IMR-90 (cell line): ENCODE results near the gene ACOX3. TPM values are rescaled to one million over a fixed set of nuclear protein-coding genes. Genes with fewer than 3 reads are reported as not detected.

ENCODE experiments used
- ATAC-seq: fragments of 200-7000 bp; cut with Tn5 transposase; 2 replicates; pipeline ENCODE4 v1.9.1; 2020; ENCODE audit warnings: low read depth, mild to moderate bottlenecking, moderate library complexity
- BruUV-seq: library from RNA; stranded (reverse); fragments of 400-500 nt; replicated peaks from 2 replicates; lab custom pipeline; 2021; lab: Mats Ljungman, UMichigan
- CTCF ChIA-PET: fragments of 300-600 bp; formaldehyde crosslinking; extraction: SDS; loops from one replicate; lab custom pipeline; 2021; ENCODE audit warnings: antibody characterized with exemption; lab: Yijun Ruan, JAX
- POLR2A ChIA-PET: fragments of 300-600 bp; sonication (Branson Sonifier 250); formaldehyde crosslinking; loops from one replicate; lab custom pipeline; 2022; ENCODE audit warnings: antibody characterized with exemption; ENCODE audit not compliant: unreplicated experiment; lab: Charles Lee
- DNase-seq: peaks from one replicate; pipeline ENCODE4 v3.0.0; 2013
- H2AFZ ChIP-seq: replicated peaks from 2 replicates; pipeline ENCODE3; 2013; ENCODE audit warnings: low read length, mild to moderate bottlenecking; ENCODE audit not compliant: poor library complexity
- H2AK5ac ChIP-seq: 2 replicates; pipeline ENCODE4 v1.6.1; 2013; ENCODE audit warnings: low read depth, low read length, inconsistent platforms
- H2AK9ac ChIP-seq: replicated peaks from 2 replicates; pipeline ENCODE3; 2013; ENCODE audit warnings: mild to moderate bottlenecking, low read depth, low read length, moderate library complexity; ENCODE audit not compliant: poor library complexity
- H2BK120ac ChIP-seq: 2 replicates; pipeline ENCODE4 v1.6.1; 2013; ENCODE audit warnings: low read depth, low read length, inconsistent platforms
- H2BK15ac ChIP-seq: 3 replicates; pipeline ENCODE4 v1.6.1; 2013; ENCODE audit warnings: low read depth, low read length, inconsistent platforms
- H2BK20ac ChIP-seq: 2 replicates; pipeline ENCODE4 v1.6.1; 2013; ENCODE audit warnings: low read depth, mild to moderate bottlenecking, inconsistent platforms, low read length, moderate library complexity
- H2BK5ac ChIP-seq: 2 replicates; pipeline ENCODE4 v1.6.1; 2013; ENCODE audit warnings: mild to moderate bottlenecking, low read depth, low read length, inconsistent platforms; ENCODE audit not compliant: poor library complexity, severe bottlenecking
- H3K14ac ChIP-seq: replicated peaks from 2 replicates; pipeline ENCODE4 v1.6.1; 2013; ENCODE audit warnings: low read depth, low read length, inconsistent platforms
- H3K18ac ChIP-seq: 2 replicates; pipeline ENCODE4 v1.6.1; 2013; ENCODE audit warnings: low read depth, low read length, control low read depth
- H3K23ac ChIP-seq: 2 replicates; pipeline ENCODE4 v1.6.1; 2013; ENCODE audit warnings: low read depth, low read length, inconsistent platforms
- H3K27ac ChIP-seq: 2 replicates; pipeline ENCODE4 v1.5.1; 2013; ENCODE audit warnings: mild to moderate bottlenecking, control low read depth, low read length; ENCODE audit not compliant: insufficient read depth
- H3K27me3 ChIP-seq: 2 replicates; pipeline ENCODE4 v1.6.1; 2013; ENCODE audit warnings: low read length; ENCODE audit not compliant: control insufficient read depth, insufficient read depth
- H3K36me3 ChIP-seq: 2 replicates; pipeline ENCODE4 v1.6.1; 2013; ENCODE audit warnings: low read length, mixed read lengths; ENCODE audit not compliant: control insufficient read depth, insufficient read depth
- H3K4ac ChIP-seq: 2 replicates; pipeline ENCODE4 v1.6.1; 2013; ENCODE audit warnings: low read depth, low read length, inconsistent platforms
- H3K4me1 ChIP-seq: 2 replicates; pipeline ENCODE4 v1.6.1; 2013; ENCODE audit warnings: low read length, mixed read lengths; ENCODE audit not compliant: control insufficient read depth, insufficient read depth
- H3K4me2 ChIP-seq: 2 replicates; pipeline ENCODE4 v1.6.1; 2013; ENCODE audit warnings: low read depth, mild to moderate bottlenecking, control low read depth, low read length, moderate library complexity
- H3K4me3 ChIP-seq: 2 replicates; pipeline ENCODE4 v1.5.1; 2013; ENCODE audit warnings: low read depth, mild to moderate bottlenecking, control low read depth, low read length, moderate library complexity; ENCODE audit not compliant: insufficient read depth
- H3K56ac ChIP-seq: 2 replicates; pipeline ENCODE4 v1.6.1; 2013; ENCODE audit warnings: low read length, inconsistent platforms; ENCODE audit not compliant: insufficient read depth; ENCODE audit errors: extremely low read depth
- H3K79me1 ChIP-seq, 2 experiments: 2 replicates each; pipeline ENCODE4 v1.6.1; 2013; ENCODE audit warnings: low read length in 2 of 2, inconsistent platforms in 1 of 2, low read depth in 1 of 2
- H3K9ac ChIP-seq: 2 replicates; pipeline ENCODE4 v1.6.1; 2013; ENCODE audit warnings: low read depth, low read length, control low read depth
- H3K9me1 ChIP-seq: 2 replicates; pipeline ENCODE4 v1.6.1; 2013; ENCODE audit warnings: low read length, inconsistent platforms; ENCODE audit not compliant: insufficient read depth
- H3K9me3 ChIP-seq: 2 replicates; pipeline ENCODE4 v1.6.1; 2013; ENCODE audit warnings: low read length; ENCODE audit not compliant: control insufficient read depth, insufficient read depth
- H4K20me1 ChIP-seq: 2 replicates; pipeline ENCODE4 v1.6.1; 2013; ENCODE audit warnings: low read length, inconsistent platforms; ENCODE audit not compliant: insufficient read depth
- H4K5ac ChIP-seq: 2 replicates; pipeline ENCODE4 v1.6.1; 2013; ENCODE audit warnings: mild to moderate bottlenecking, low read depth, low read length, control low read depth
- H4K8ac ChIP-seq, 2 experiments: 2 replicates each; pipeline ENCODE4 v1.6.1; 2013; ENCODE audit warnings: low read depth in 2 of 2, low read length in 2 of 2, control low read depth in 1 of 2, inconsistent platforms in 1 of 2
- H4K91ac ChIP-seq: 2 replicates; pipeline ENCODE4 v1.6.1; 2013; ENCODE audit warnings: low read depth, low read length, inconsistent platforms; ENCODE audit not compliant: insufficient read depth
- BHLHE40 ChIP-seq: fragments of 150-350 bp; IDR thresholded peaks from 2 replicates; pipeline ENCODE4 v1.6.1; 2016; ENCODE audit warnings: mild to moderate bottlenecking, low read depth, low read length
- FOS ChIP-seq: fragments of 150-350 bp; IDR thresholded peaks from 2 replicates; pipeline ENCODE4 v1.6.1; 2016; ENCODE audit warnings: low read depth, low read length
- NFE2L2 ChIP-seq: fragments of 150-350 bp; IDR thresholded peaks from 2 replicates; pipeline ENCODE4 v1.6.1; 2016; ENCODE audit warnings: low read depth, mild to moderate bottlenecking, low read length
- POLR2A ChIP-seq: IDR thresholded peaks from 2 replicates; pipeline ENCODE4 v1.6.1; 2012; ENCODE audit warnings: mild to moderate bottlenecking, low read depth, low read length
- RAD21 ChIP-seq: IDR thresholded peaks from 2 replicates; pipeline ENCODE4 v1.6.1; 2012; ENCODE audit warnings: low read length, improper control_type of control experiment
- RFX5 ChIP-seq: IDR thresholded peaks from 2 replicates; pipeline ENCODE4 v1.8.0; 2012; ENCODE audit warnings: low read depth, mild to moderate bottlenecking, low read length, moderate library complexity
- WGBS, 2 experiments: methylation state at CpG; one replicate each; pipeline versions ENCODE4 v1.1.5 to v1.1.7; 2013; ENCODE audit warnings: missing lambda C conversion rate in 2 of 2; ENCODE audit not compliant: insufficient read length in 1 of 2; ENCODE audit errors: extremely low coverage in 2 of 2; 5-methylcytosine and 5-hydroxymethylcytosine counted together
- dilution Hi-C: fragments of 300-500 bp; cut with HindIII; formaldehyde crosslinking; loops from one replicate; pipeline ENCODE4 v1.14.3; 2018; ENCODE audit warnings: low sequenced_read_pairs; ENCODE audit not compliant: unreplicated experiment
- in situ Hi-C: fragments of 300-500 bp; cut with MboI; formaldehyde crosslinking; loops from 3 replicates; pipeline ENCODE4 v1.14.3; 2019; ENCODE audit warnings: low sequenced_read_pairs, inconsistent platforms, mixed read lengths
- intact Hi-C: fragments of 100-400 bp; cut with micrococcal nuclease; formaldehyde crosslinking; loops from 2 replicates; pipeline ENCODE4 v1.10.0; 2022
- polyA plus RNA-seq, 3 experiments: library from polyadenylated mRNA; depleted of rRNA; stranded (reverse); fragments of >200 nt; gene quantifications; 2 replicates each; pipeline ENCODE4 v1.2.3, GENCODE V29; 2012; ENCODE audit warnings: low replicate concordance in 1 of 3
- total RNA-seq: library from RNA; depleted of rRNA; stranded (reverse); fragments of >200 nt; gene quantifications from 2 replicates; pipeline ENCODE4 v1.2.3, GENCODE V29; 2012

The ACOX3 gene
- total and polyA plus RNA-seq, 2 of the 4 experiments (the other 2 are of a cell fraction): 15.2 to 25.8 TPM

GRCh38 chr4:8362483-8362882, 78.0 kb downstream of the ACOX3 start:
- intact Hi-C loops (no loop called here), dilution Hi-C loops (no loop called here), in situ Hi-C loops (no loop called here)
- Histone ChIP-seq H4K20me1 (no peaks in the 10 kb centered on the region), H3K27ac (no peak overlapping the region), H3K9me3 (0 out of 2 replicates have a peak, but pooled peaks cover 1% of the 10 kb centered on the region), H2AK5ac (no peak overlapping the region), H4K91ac (no peak overlapping the region), H3K14ac (no peak overlapping the region), H3K4me1 (no peaks in the 10 kb centered on the region), H2BK15ac (no peak overlapping the region), H4K8ac (no peak overlapping the region), H2AK9ac (no peak overlapping the region), H3K23ac (no peak overlapping the region), H2BK5ac (no peak overlapping the region), H3K4ac (no peak overlapping the region), H3K79me1 (no peaks in the 10 kb centered on the region), H2BK20ac (no peak overlapping the region), H3K27me3 (peaks cover 7% of the 10 kb centered on the region), H3K18ac (no peak overlapping the region), H3K56ac (no peak overlapping the region), H3K4me3 (no peak overlapping the region), H4K5ac (no peak overlapping the region), H2AFZ (no peak overlapping the region), H3K9ac (no peak overlapping the region), H3K36me3 (peaks cover 8% of the 10 kb centered on the region; the same call in 1 of the 2 replicates), H3K4me2 (no peak overlapping the region), H3K9me1 (no peaks in the 10 kb centered on the region), H2BK120ac (no peak overlapping the region)
- TF ChIP-seq RFX5 (no peak), FOS (no peak), NFE2L2 (no peak), RAD21 (no peak), BHLHE40 (no peak), POLR2A (no peak)
- BruUV-seq: no TSS peak
- ChIA-PET CTCF (interaction anchor here (0.7 kb wide), 1 partner anchor 185 kb away, joined by 3 read pairs; no protein-coding TSS in a partner anchor), POLR2A (no interaction called here)
- ATAC-seq: no peak
- no peak for DNase-seq
- no CpG with 5 or more reads among the region's 1 CpG for WGBS, 2 experiments
